Left colon (tissue), 2 donors: ENCODE data around the gene WDR48. TPM values are rescaled to one million over a fixed set of nuclear protein-coding genes. Genes with fewer than 3 reads are reported as not detected.
A peak's percentile ranks its signal among the peaks of the same experiment; 100 is the strongest.

Experiments used
- ATAC-seq: fragments of 200-7000 bp; cut with Tn5 transposase; one replicate; pipeline ENCODE4 v1.9.1; 2020; ENCODE audit warnings: mild to moderate bottlenecking, moderate library complexity
- DNase-seq, 2 donors: peaks; one replicate each; pipeline ENCODE4 v3.0.0-alpha.2; 2020
- intact Hi-C, 2 donors: fragments of 100-400 bp; cut with DNase I in 1 of 2; cut with micrococcal nuclease in 1 of 2; formaldehyde crosslinking; loops; one replicate each; pipeline versions ENCODE4 v1.11.2 to v1.14.0; 2022; cut with DNase I, micrococcal nuclease
- total RNA-seq, 2 donors: library from RNA; stranded (reverse); fragmentation: NEBNext Ultra II Directional; extraction: Animal tissue kit (Norgen Biotek cat#: 25700); gene quantifications; one replicate each; pipeline ENCODE4 v1.2.1, GENCODE V29; 2021
- donor health status: DM: no; HTN: no; CAD: no.
- donor health status: DM: yes; HTN: yes; CAD: no.

Gene WDR48
- total RNA-seq, 2 donors from 2014 or later: 21.6 to 32.9 TPM

DNA sequence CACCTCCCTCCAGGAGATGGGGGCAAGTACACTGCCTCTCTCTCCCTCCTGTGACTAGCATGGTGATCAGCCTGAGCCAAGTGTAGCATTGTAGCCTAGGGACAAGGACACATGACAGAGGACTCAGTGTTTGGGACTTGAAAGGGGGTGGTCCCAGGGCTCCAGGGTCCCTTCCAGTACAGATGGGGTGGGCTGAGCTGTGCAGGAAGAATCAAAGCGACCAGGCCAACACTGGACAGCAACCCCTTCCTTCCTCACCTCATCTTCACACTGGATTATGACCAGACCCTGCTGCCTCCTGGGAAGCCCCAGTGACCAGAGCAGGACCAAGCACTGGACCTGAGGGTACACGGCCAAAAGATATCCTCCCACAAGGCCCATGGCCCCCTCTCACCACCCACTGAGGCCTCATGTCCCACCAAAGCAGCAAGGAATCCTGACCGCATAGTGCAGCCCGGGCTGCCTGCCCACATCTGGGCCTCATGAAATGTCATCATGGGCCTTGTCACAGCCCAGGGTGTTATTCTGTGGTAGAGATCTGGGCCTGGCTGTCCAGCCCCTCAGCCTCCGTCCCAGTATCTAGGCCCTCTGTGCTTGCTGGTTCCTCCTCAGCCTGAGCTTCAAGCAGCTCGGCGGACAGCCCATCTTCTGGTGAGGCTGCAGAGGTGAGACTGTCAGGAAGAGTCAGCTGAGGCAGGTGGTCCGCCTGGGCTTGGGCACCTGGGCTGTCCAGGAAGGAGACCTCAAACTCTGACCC, 46.1 kb downstream of the WDR48 start:
- intact Hi-C loops: no loop called here
- no peak for ATAC-seq
- DNase-seq: no peak

- DNase-seq (no peak), ATAC-seq (no peak)
- intact Hi-C loops: no loop called here
Measured at GRCh38 chr3:39098473-39099000, 46.7 kb downstream of the WDR48 start.

- DNase-seq: no peak
- ATAC-seq: no peak
- intact Hi-C loops: no loop called here
Measured at GRCh38 chr3:39099242-39099641, 47.4 kb downstream of the WDR48 start.

GRCh38 chr3:39099738-39100499, 48.1 kb downstream of the WDR48 start:
- ATAC-seq (no peak), DNase-seq (no peak)
- intact Hi-C loops: loop anchor here in 1 of 2 donors (5.0 kb wide), 1 partner anchor 38 kb away; no protein-coding TSS in a partner anchor

GRCh38 chr3:39100500-39100886, 48.7 kb downstream of the WDR48 start:
- intact Hi-C loops: loop anchor here in 1 of 2 donors (5.0 kb wide), 1 partner anchor 38 kb away; no protein-coding TSS in a partner anchor
- no peak for DNase-seq
- ATAC-seq: no peak

GRCh38 chr3:39101022-39101689, 49.3 kb downstream of the WDR48 start:
- ATAC-seq (peak; percentile 69), DNase-seq (peak in 1 of 2 donors; percentile 48)
- intact Hi-C loops: loop anchor here in 1 of 2 donors (5.0 kb wide), 1 partner anchor 39 kb away; no protein-coding TSS in a partner anchor

GRCh38 chr3:39102504-39103323, 50.9 kb downstream of the WDR48 start:
- no peak for ATAC-seq
- intact Hi-C loops: loop anchor here in 1 of 2 donors (5.0 kb wide), 1 partner anchor 40 kb away; no protein-coding TSS in a partner anchor
- no peak for DNase-seq

GRCh38 chr3:39103324-39103693, 51.5 kb downstream of the WDR48 start:
- no peak for DNase-seq
- intact Hi-C loops: loop anchor here in 1 of 2 donors (5.0 kb wide), 1 partner anchor 41 kb away; no protein-coding TSS in a partner anchor

DNA sequence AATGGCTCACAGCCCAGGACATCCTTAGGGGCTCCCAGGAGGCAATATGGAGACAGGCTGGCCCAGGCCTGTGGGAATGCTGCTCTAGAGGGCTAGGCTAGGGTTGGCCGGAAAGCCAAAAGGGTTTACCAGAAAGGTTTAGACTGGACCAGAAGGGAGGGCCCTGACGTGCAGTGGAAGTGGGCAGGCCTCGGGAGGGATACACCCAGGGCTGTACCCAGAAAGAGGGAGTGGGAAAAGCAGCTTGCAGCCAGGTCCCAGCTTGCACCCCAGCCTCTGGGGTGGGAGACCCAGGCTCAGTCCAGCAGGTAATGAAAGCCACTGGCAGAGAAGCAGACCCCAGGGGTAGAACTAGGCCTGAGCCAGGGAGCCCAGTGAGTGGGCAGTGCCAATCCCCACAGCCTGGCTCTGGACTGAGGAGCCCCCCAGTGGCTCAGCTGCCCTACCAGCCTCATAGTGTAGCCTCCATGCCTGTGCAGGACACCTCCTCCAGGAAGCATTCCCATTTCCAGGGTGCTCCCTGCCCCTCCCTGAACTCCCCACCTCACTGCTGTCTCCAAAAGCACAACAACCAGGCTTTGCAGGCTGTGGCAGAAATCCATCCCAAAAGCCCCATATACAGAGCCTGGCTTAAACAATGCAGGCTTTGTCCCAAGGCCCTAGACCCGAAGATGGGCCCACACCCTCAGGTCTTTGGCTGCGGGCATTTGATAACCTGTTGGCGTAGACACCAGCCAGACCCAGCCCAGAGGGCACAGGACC, 52.2 kb downstream of the WDR48 start:
- no peak for DNase-seq
- ATAC-seq: no peak
- intact Hi-C loops: loop anchor here in 1 of 2 donors (5.0 kb wide), 1 partner anchor 42 kb away; no protein-coding TSS in a partner anchor

More at GRCh38 chr3:39103324-39103693, 51.5 kb downstream of the WDR48 start:
- ATAC-seq: no peak

DNA sequence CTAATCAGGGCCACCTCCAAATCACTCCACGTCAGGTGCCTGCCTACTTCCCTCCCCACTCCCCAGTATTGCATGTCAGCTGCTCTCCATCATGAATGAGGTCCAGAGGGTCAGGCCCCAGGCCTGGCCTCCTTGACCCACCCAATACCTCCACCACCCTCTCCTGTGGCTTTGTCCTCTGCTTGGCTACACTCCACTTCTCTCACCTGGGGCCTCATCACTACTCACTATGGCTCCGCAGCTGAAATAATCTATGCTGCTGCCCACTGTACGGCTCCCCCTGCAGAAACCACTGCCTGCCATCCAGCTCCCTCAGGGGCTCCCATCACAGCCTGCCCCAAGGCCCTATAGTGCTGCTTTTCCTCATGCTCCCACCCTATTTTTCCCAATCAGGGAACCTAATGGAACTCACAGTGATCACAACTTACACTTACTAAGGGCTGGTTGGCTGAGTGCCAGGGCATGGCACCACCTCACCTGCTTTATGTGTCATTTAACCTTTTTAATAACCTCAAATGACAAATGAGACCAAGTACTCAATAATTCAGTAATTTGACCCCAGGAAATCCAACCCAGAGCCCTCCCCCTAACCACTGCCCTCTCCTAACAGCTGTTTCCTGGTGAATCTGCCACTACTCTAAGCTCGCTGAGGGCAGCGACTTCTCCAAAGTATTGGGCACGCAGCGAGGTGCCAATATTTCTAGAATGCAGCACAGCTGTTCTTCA, 53.3 kb downstream of the WDR48 start:
- ATAC-seq: no peak
- no peak for DNase-seq
- intact Hi-C loops: loop anchor here in 1 of 2 donors (5.0 kb wide), 1 partner anchor 43 kb away; no protein-coding TSS in a partner anchor

GRCh38 chr3:39105687-39106063, 53.9 kb downstream of the WDR48 start:
- intact Hi-C loops: no loop called here
- no peak for ATAC-seq

DNA sequence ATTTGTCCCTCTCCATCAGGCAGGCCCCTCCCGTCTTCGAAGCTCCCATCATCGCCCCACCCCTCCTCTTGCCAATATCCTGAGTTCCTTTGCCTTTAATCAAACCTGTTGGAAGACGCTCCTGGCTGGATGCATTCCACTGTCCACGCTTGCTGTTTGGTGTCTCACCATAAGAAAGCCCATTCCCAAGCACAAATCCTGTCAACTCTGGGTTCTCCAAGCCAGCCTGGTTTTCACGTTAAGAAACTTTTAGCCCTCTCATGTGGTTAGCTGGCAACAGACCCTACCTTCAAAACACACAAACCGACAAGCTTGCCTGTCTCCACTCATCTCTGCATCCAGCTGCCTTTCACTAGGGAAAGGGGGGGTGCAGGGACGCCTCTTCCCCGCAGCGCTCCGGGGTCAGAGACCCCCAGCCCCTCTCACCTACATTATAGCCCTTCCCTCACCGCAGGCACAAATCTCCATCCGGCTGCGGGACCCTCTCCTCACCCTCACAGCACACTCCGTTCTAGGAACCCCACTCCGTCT, 54.5 kb downstream of the WDR48 start:
- ATAC-seq (no peak), DNase-seq (no peak)
- intact Hi-C loops: no loop called here

More at GRCh38 chr3:39105687-39106063, 53.9 kb downstream of the WDR48 start:
- DNase-seq: no peak

GRCh38 chr3:39106851-39107387, 55.1 kb downstream of the WDR48 start:
- peak; percentile 78 for ATAC-seq
- DNase-seq: peak; percentile 50 to 75
- intact Hi-C loops: no loop called here

DNA sequence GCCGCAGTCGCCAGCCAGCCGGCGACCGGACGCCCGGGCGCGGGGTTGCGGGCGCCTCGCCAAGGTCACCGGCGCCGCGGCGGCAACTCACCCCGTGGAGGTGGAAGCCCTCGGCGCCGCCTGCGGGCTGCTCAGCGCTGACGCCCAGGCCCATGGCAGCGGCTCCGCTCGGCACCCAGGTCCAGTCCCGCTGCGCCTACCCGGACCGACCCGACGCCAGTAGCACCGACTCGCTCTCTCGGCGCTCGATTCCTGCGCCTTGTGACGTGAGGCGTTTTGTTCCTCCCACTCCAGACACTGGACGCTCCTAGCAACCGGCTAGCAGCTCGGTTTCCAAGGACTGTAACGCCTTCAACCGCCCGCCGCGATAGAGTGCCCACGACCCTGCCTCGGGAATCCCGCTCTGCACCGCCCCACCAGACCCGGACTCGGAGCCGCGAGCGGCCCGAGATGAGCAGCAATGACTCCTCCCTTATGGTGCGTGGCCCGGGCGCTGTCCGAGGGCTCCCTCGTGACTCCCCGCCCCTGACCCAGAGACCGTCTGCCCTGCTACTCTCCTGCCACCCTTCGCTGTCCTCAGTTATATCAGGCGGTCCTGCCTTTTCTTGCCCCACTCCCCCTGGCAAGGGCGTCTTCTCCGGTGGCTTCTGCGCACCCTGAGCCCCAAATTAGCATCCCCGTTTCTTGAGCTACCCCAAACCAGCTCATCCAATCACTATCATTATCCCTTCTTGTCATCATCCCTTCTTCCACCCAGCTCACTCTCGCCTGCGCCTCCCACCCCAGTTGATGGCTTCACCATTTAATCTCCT, 55.8 kb downstream of the WDR48 start, which contains the start of the genes GORASP1 and TTC21A:
GORASP1 (minus strand) TSS at position 240 of the 812 bp plus-strand sequence; CDS start at position 154, 86 bp downstream.
TTC21A (plus strand) TSS at position 293 of the 812 bp plus-strand sequence; CDS start at position 451, 158 bp downstream.
- DNase-seq (peak; percentile 90), ATAC-seq (peak; percentile 88)
- intact Hi-C loops: no loop called here

GRCh38 chr3:39108200-39108710, 56.4 kb downstream of the WDR48 start:
- ATAC-seq: no peak
- DNase-seq: no peak
- intact Hi-C loops: no loop called here
